Activated naive CD8-positive, alpha-beta T cell treated with anti-CD3 and anti-CD28 coated beads, Interleukin-2, amount 50 U/mL, for 24 hours (primary cell): ENCODE measurements around the gene BCAR1.

Experiments
- ATAC-seq: fragments of 150-1000 bp; cut with Tn5 transposase; one replicate; pipeline ENCODE4 v1.10.0; 2021
- DNase-seq: peaks from one replicate; pipeline ENCODE4 v3.0.0; 2021
- H3K27ac Mint-ChIP-seq: one replicate; pipeline ENCODE4 v1.8.0; 2021; ENCODE audit warnings: mild to moderate bottlenecking, mixed read lengths
- H3K27me3 Mint-ChIP-seq: one replicate; pipeline ENCODE4 v1.8.0; 2021; ENCODE audit warnings: mixed read lengths
- H3K36me3 Mint-ChIP-seq: one replicate; pipeline ENCODE4 v1.8.0; 2021; ENCODE audit warnings: low read depth, mixed read lengths
- H3K4me1 Mint-ChIP-seq: one replicate; pipeline ENCODE4 v1.8.0; 2021; ENCODE audit warnings: mixed read lengths
- H3K4me3 Mint-ChIP-seq: one replicate; pipeline ENCODE4 v1.8.0; 2021; ENCODE audit warnings: mild to moderate bottlenecking, moderate library complexity, mixed read lengths
- H3K9me3 Mint-ChIP-seq: one replicate; pipeline ENCODE4 v1.8.0; 2021; ENCODE audit warnings: mixed read lengths

BCAR1 gene, protein sequence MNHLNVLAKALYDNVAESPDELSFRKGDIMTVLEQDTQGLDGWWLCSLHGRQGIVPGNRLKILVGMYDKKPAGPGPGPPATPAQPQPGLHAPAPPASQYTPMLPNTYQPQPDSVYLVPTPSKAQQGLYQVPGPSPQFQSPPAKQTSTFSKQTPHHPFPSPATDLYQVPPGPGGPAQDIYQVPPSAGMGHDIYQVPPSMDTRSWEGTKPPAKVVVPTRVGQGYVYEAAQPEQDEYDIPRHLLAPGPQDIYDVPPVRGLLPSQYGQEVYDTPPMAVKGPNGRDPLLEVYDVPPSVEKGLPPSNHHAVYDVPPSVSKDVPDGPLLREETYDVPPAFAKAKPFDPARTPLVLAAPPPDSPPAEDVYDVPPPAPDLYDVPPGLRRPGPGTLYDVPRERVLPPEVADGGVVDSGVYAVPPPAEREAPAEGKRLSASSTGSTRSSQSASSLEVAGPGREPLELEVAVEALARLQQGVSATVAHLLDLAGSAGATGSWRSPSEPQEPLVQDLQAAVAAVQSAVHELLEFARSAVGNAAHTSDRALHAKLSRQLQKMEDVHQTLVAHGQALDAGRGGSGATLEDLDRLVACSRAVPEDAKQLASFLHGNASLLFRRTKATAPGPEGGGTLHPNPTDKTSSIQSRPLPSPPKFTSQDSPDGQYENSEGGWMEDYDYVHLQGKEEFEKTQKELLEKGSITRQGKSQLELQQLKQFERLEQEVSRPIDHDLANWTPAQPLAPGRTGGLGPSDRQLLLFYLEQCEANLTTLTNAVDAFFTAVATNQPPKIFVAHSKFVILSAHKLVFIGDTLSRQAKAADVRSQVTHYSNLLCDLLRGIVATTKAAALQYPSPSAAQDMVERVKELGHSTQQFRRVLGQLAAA

GRCh38 chr16:75251280-75252048 is at the start of gene BCAR1:
TSS of gene BCAR1 (minus strand) at chr16:75251624. CDS start at chr16:75251482, 142 bp downstream.
- peak; percentile 54 for ATAC-seq

GRCh38 chr16:75298267-75298666 is 46.8 kb upstream of the BCAR1 start:
- no peak for ATAC-seq
- DNase-seq: no peak
- H3K9me3 Mint-ChIP-seq: no peaks in the 10 kb centered on the region
- H3K36me3 Mint-ChIP-seq: peaks cover 58% of the 10 kb centered on the region
- no peak overlapping the region for H3K4me3 Mint-ChIP-seq
- H3K4me1 Mint-ChIP-seq: no peaks in the 10 kb centered on the region
- H3K27me3 Mint-ChIP-seq: no peaks in the 10 kb centered on the region
- H3K27ac Mint-ChIP-seq: no peak overlapping the region

More at GRCh38 chr16:75251280-75252048, at the start of gene BCAR1:
- Mint-ChIP-seq H3K4me3 (peak within 1 kb of the TSS; percentile 59), H3K27me3 (peaks cover 55% of the 10 kb centered on the region), H3K9me3 (no peaks in the 10 kb centered on the region), H3K36me3 (no peaks in the 10 kb centered on the region), H3K27ac (no peak within 1 kb of the TSS), H3K4me1 (peaks cover 6% of the 10 kb centered on the region)
- DNase-seq: peak; percentile 32

DNA sequence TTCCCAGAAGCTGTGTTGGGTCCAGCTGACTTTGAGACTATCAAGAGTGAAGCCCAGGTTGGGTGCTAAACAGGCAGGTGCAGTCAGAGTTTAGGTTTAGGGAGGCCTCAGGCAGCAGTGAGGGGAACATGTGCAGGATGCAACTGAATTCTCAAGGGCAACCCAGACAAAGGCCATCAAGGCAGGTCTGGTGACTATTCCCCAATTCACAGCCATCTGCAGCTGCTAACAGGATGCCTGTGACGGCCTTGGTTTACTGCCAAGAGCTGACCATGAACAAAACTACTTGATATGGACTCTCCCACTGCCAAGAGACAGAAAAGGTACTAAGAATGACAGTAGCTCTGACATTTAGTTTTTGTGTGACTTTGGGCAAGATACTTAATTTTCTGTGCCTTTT is 45.2 kb upstream of the BCAR1 start:
- no peaks in the 10 kb centered on the region for H3K4me1 Mint-ChIP-seq
- H3K27me3 Mint-ChIP-seq: no peaks in the 10 kb centered on the region
- DNase-seq: no peak
- no peak overlapping the region for H3K27ac Mint-ChIP-seq
- ATAC-seq: no peak
- H3K9me3 Mint-ChIP-seq: no peaks in the 10 kb centered on the region
- H3K4me3 Mint-ChIP-seq: no peak overlapping the region
- H3K36me3 Mint-ChIP-seq: peaks cover 64% of the 10 kb centered on the region

- DNase-seq (no peak), ATAC-seq (no peak)
- Mint-ChIP-seq H3K27ac (no peak overlapping the region), H3K36me3 (peaks cover 56% of the 10 kb centered on the region), H3K9me3 (no peaks in the 10 kb centered on the region), H3K27me3 (peaks cover 5% of the 10 kb centered on the region), H3K4me3 (no peak overlapping the region), H3K4me1 (no peaks in the 10 kb centered on the region)
Observed at GRCh38 chr16:75294773-75295459, 43.5 kb upstream of the BCAR1 start.

DNA sequence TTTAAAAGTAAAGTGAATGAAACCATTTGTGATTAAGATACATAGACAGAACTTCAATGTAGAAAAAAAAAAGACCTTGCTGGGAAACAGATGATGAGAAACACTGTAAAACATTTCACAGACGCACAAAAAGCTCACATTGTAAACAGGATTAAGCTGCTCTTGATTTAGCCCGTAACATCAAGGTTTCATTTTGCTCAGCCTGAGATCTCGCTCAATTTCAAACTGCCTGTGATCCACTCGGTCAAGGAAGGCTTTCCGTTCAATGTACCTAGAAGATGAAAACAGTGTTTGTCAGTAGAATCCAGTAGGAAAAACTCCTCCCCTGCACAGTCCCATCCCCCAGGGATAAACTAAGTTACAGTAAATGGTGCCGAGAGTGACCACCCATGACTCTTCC is 42.3 kb upstream of the BCAR1 start:
- H3K27ac Mint-ChIP-seq: no peak overlapping the region
- H3K27me3 Mint-ChIP-seq: peaks cover 14% of the 10 kb centered on the region
- no peak for DNase-seq
- no peak overlapping the region for H3K4me3 Mint-ChIP-seq
- no peaks in the 10 kb centered on the region for H3K9me3 Mint-ChIP-seq
- ATAC-seq: no peak
- peaks cover 6% of the 10 kb centered on the region for H3K4me1 Mint-ChIP-seq
- peaks cover 60% of the 10 kb centered on the region for H3K36me3 Mint-ChIP-seq

GRCh38 chr16:75293173-75293572 is 41.7 kb upstream of the BCAR1 start:
- Mint-ChIP-seq H3K9me3 (no peaks in the 10 kb centered on the region), H3K4me3 (no peak overlapping the region), H3K36me3 (peaks cover 62% of the 10 kb centered on the region)

GRCh38 chr16:75292691-75293090 is 41.3 kb upstream of the BCAR1 start:
- H3K27me3 Mint-ChIP-seq: peaks cover 24% of the 10 kb centered on the region
- no peak overlapping the region for H3K4me3 Mint-ChIP-seq
- ATAC-seq (no peak), DNase-seq (no peak)
- no peaks in the 10 kb centered on the region for H3K9me3 Mint-ChIP-seq
- H3K27ac Mint-ChIP-seq: no peak overlapping the region
- peaks cover 58% of the 10 kb centered on the region for H3K36me3 Mint-ChIP-seq
- H3K4me1 Mint-ChIP-seq: peaks cover 15% of the 10 kb centered on the region

More at GRCh38 chr16:75293173-75293572, 41.7 kb upstream of the BCAR1 start:
- Mint-ChIP-seq H3K4me1 (peaks cover 12% of the 10 kb centered on the region), H3K27ac (no peak overlapping the region), H3K27me3 (peaks cover 19% of the 10 kb centered on the region)
- DNase-seq (no peak), ATAC-seq (no peak)

DNA sequence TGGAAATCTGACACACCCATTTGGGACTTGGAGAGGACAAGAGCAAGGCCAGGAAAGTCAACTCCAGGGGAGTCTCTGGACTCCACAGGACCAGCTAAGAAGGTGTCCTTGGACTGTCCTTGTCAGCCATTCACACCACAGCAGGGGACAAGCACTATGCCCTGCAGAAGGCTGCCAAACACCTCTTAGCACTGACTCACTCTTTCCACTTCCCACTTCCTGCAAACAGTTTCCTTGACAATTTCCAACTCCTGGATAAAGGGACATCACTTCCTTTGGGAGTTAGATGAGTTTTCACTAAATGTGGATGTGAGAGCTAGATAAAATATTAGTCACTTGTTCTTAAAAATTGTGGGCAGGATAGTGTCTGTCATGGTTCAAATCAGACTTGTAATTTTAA is 37.8 kb upstream of the BCAR1 start:
- Mint-ChIP-seq H3K9me3 (no peaks in the 10 kb centered on the region), H3K36me3 (peaks cover 46% of the 10 kb centered on the region), H3K27ac (no peak overlapping the region), H3K4me1 (peaks cover 20% of the 10 kb centered on the region), H3K27me3 (peaks cover 37% of the 10 kb centered on the region), H3K4me3 (no peak overlapping the region)
- no peak for DNase-seq
- ATAC-seq: no peak

DNA sequence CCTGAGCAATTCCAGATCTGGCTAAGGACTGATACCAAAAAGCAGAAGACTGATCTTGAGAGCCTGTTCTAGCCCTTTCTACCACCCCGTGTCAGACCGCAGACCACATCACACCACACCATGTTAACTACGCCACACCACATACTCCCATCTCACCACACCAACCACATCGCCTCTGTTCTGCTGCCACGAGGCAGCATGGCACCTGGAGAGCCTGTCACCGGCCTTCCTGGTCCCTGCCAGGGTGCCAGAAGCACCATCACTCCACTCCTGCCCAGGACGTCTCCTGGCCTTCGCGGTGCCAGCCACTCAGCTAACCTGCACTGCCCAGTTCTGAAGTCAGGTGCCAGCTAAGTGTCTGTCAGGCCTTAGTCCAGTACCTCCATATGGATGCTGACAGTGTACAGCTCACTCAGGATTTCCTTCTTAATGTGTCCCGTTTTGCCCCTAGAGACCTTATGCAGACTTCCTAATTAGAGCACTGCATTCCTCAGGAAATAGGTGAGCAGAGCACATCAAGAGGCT is 37.2 kb upstream of the BCAR1 start:
- ATAC-seq (peak; percentile 88), DNase-seq (peak; percentile 77)
- Mint-ChIP-seq H3K36me3 (peaks cover 41% of the 10 kb centered on the region), H3K27me3 (peaks cover 40% of the 10 kb centered on the region), H3K9me3 (no peaks in the 10 kb centered on the region), H3K4me1 (peaks cover 20% of the 10 kb centered on the region), H3K4me3 (peak overlapping the region; percentile 73), H3K27ac (peak overlapping the region; percentile 94)

DNA sequence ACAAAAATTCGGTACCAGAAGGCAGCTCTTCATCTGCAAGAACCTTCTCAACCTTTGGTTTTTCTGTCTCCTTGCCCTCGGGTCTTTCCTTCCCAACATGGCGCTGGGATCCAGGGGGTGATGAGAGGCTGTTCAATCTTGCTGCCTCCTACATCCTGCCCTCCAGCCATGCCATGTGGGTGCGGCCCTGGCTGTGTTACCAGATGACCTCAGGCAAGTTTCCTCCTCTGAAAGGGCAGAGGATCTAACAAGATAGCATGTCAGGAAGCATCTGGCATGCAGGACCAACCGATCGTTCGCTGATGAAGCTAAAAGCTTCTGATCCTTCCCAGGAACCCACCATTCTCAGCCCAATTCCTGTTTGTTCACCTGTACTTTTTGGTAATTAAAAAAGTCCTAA is 36.8 kb upstream of the BCAR1 start:
- peak overlapping the region; percentile 94 for H3K27ac Mint-ChIP-seq
- ATAC-seq: peak; percentile 33
- peak overlapping the region; percentile 73 for H3K4me3 Mint-ChIP-seq
- H3K9me3 Mint-ChIP-seq: no peaks in the 10 kb centered on the region
- peaks cover 20% of the 10 kb centered on the region for H3K4me1 Mint-ChIP-seq
- DNase-seq: no peak
- H3K36me3 Mint-ChIP-seq: peaks cover 38% of the 10 kb centered on the region
- peaks cover 40% of the 10 kb centered on the region for H3K27me3 Mint-ChIP-seq

DNA sequence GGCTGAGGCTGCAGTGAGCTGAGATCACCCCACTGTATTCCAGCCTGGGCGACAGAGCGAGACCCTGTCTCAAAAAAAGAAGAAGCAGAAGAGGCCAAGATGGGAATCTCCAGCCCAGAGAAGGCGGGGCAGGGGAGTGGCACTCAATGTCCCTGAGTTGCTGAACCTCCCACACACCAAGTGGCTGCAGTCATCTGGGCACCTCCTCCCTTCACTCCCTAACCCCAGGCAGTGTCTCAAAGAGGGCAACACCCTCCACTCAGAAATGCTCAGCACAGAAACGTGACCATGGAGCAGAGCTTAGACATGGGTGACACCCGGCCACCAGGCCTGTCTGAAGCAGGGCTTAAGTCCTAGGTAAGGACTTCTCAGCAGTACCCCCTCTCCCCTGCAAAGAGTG is 36.3 kb upstream of the BCAR1 start:
- DNase-seq (no peak), ATAC-seq (no peak)
- H3K4me3 Mint-ChIP-seq: no peak overlapping the region
- peaks cover 40% of the 10 kb centered on the region for H3K27me3 Mint-ChIP-seq
- peaks cover 20% of the 10 kb centered on the region for H3K4me1 Mint-ChIP-seq
- H3K27ac Mint-ChIP-seq: no peak overlapping the region
- no peaks in the 10 kb centered on the region for H3K9me3 Mint-ChIP-seq
- peaks cover 33% of the 10 kb centered on the region for H3K36me3 Mint-ChIP-seq

- DNase-seq (no peak), ATAC-seq (no peak)
- Mint-ChIP-seq H3K27me3 (peaks cover 45% of the 10 kb centered on the region), H3K4me3 (no peak overlapping the region), H3K36me3 (peaks cover 20% of the 10 kb centered on the region), H3K9me3 (no peaks in the 10 kb centered on the region), H3K27ac (no peak overlapping the region), H3K4me1 (peaks cover 20% of the 10 kb centered on the region)
Observed at GRCh38 chr16:75286389-75286788, 35.0 kb upstream of the BCAR1 start.

GRCh38 chr16:75282466-75283281 is 31.2 kb upstream of the BCAR1 start:
- H3K9me3 Mint-ChIP-seq: no peaks in the 10 kb centered on the region
- H3K4me3 Mint-ChIP-seq: no peak overlapping the region
- DNase-seq: no peak
- no peak overlapping the region for H3K27ac Mint-ChIP-seq
- no peak for ATAC-seq
- H3K27me3 Mint-ChIP-seq: peaks cover 52% of the 10 kb centered on the region
- peaks cover 3% of the 10 kb centered on the region for H3K36me3 Mint-ChIP-seq
- H3K4me1 Mint-ChIP-seq: peaks cover 5% of the 10 kb centered on the region
